Stimulated activated CD8-positive, alpha-beta memory T cell treated with anti-CD3 and anti-CD28 coated beads, Interleukin-15, amount 100 ng/mL, for 1 hour (primary cell): Measurements from ENCODE around the gene UBALD2.
"Not testable (repeated sequence)": the region's sequence is repeated elsewhere in the genome, so short reads cannot be mapped to it uniquely, and the experiment has no call there.

Experiments used
- DNase-seq: peaks from one replicate; pipeline ENCODE4 v3.0.0-alpha.2; 2020; ENCODE audit warnings: low read depth

Gene UBALD2

GRCh38 chr17:76278268-76278908 lies 13.2 kb downstream of the UBALD2 start:
- DNase-seq = no peak

- peak; percentile 78 for DNase-seq
Observed at GRCh38 chr17:76278952-76279741, 14.0 kb downstream of the UBALD2 start.

GRCh38 chr17:76279742-76280287 lies 14.7 kb downstream of the UBALD2 start:
- no peak for DNase-seq

GRCh38 chr17:76280650-76281049 lies 15.5 kb downstream of the UBALD2 start:
- DNase-seq = no peak

GRCh38 chr17:76281573-76282371 lies 16.6 kb downstream of the UBALD2 start:
- no peak for DNase-seq

- DNase-seq = no peak
Observed at GRCh38 chr17:76292567-76292966, 27.4 kb downstream of the UBALD2 start.

- DNase-seq = no peak
Observed at GRCh38 chr17:76293106-76293505, 28.0 kb downstream of the UBALD2 start.

- no peak for DNase-seq
Observed at GRCh38 chr17:76296186-76296585, 31.0 kb downstream of the UBALD2 start.

GRCh38 chr17:76296889-76297288 lies 31.7 kb downstream of the UBALD2 start:
- no peak for DNase-seq

- no peak for DNase-seq
Observed at GRCh38 chr17:76297436-76297835, 32.3 kb downstream of the UBALD2 start.

GRCh38 chr17:76304226-76305134 lies 39.3 kb downstream of the UBALD2 start:
- no peak for DNase-seq

GRCh38 chr17:76305135-76305454 lies 39.9 kb downstream of the UBALD2 start:
- DNase-seq = not testable (repeated sequence)

- no peak for DNase-seq
Observed at GRCh38 chr17:76307299-76307965, 42.3 kb downstream of the UBALD2 start.

GRCh38 chr17:76307966-76308338 lies 42.8 kb downstream of the UBALD2 start, which contains the start of gene QRICH2:
TSS of gene QRICH2 (minus strand) at chr17:76308276. CDS start at chr17:76307998, 278 bp downstream.
- no peak for DNase-seq

GRCh38 chr17:76309461-76309860 lies 44.3 kb downstream of the UBALD2 start:
- DNase-seq = no peak

- DNase-seq = no peak
Observed at GRCh38 chr17:76312735-76313134, 47.6 kb downstream of the UBALD2 start.

GRCh38 chr17:76314392-76315227 lies 49.5 kb downstream of the UBALD2 start:
- DNase-seq = no peak

- no peak for DNase-seq
Observed at GRCh38 chr17:76317535-76317934, 52.4 kb downstream of the UBALD2 start.

- DNase-seq = no peak
Observed at GRCh38 chr17:76318586-76318985, 53.4 kb downstream of the UBALD2 start.
